Lower lobe of right lung (tissue), 2 donors: ENCODE data around the gene FPR1. TPM values are rescaled to one million over a fixed set of nuclear protein-coding genes. Genes with fewer than 3 reads are reported as not detected.

Source experiments
- ATAC-seq, 2 donors: fragments of 200-7000 bp; cut with Tn5 transposase; one replicate each; pipeline ENCODE4 v1.9.1; 2020 to 2022; ENCODE audit warnings: mild to moderate bottlenecking in 2 of 2, moderate library complexity in 2 of 2
- DNase-seq: peaks from one replicate; pipeline ENCODE4 v3.0.0-alpha.2; 2020
- H3K27ac ChIP-seq: fragments of 200-600 bp; one replicate; pipeline ENCODE4 v1.8.0; 2022
- H3K27me3 ChIP-seq: fragments of 200-600 bp; one replicate; pipeline ENCODE4 v1.8.0; 2022; ENCODE audit warnings: low read depth
- H3K36me3 ChIP-seq: fragments of 200-600 bp; one replicate; pipeline ENCODE4 v1.8.0; 2022; ENCODE audit warnings: mild to moderate bottlenecking
- H3K4me1 ChIP-seq: fragments of 200-600 bp; one replicate; pipeline ENCODE4 v1.8.0; 2022
- H3K4me3 ChIP-seq: fragments of 200-600 bp; one replicate; pipeline ENCODE4 v1.8.0; 2022; ENCODE audit warnings: mild to moderate bottlenecking
- H3K9me3 ChIP-seq: fragments of 200-600 bp; one replicate; pipeline ENCODE4 v1.8.0; 2022
- CTCF ChIP-seq: fragments of 200-600 bp; IDR thresholded peaks from one replicate; pipeline ENCODE4 v1.8.0; 2022; ENCODE audit warnings: antibody characterized with exemption, mild to moderate bottlenecking
- intact Hi-C: fragments of 100-400 bp; cut with DNase I; formaldehyde crosslinking; loops from one replicate; pipeline ENCODE4 v1.11.0; 2022
- total RNA-seq: library from RNA; stranded (reverse); fragmentation: NEBNext Ultra II Directional; extraction: Animal tissue kit (Norgen Biotek cat#: 25700); gene quantifications from one replicate; pipeline ENCODE4 v1.2.1, GENCODE V29; 2021
- donor health status: DM: no; HTN: yes; CAD: no; lungs with severe emphysema.

The FPR1 gene
- total RNA-seq, 1 donor from 2014 or later = 105 TPM

GRCh38 chr19:51704626-51705025 lies 47.1 kb downstream of the FPR1 start:
- DNase-seq (no peak), ATAC-seq (no peak)
- Histone ChIP-seq H3K4me3 (peak overlapping the region; percentile 82), H3K4me1 (peaks cover 29% of the 10 kb centered on the region), H3K9me3 (no peaks in the 10 kb centered on the region), H3K27ac (peak overlapping the region; percentile 95), H3K36me3 (peaks cover 25% of the 10 kb centered on the region), H3K27me3 (no peaks in the 10 kb centered on the region)
- TF ChIP-seq CTCF = no peak
- intact Hi-C loops = no loop called here

- Histone ChIP-seq H3K9me3 (no peaks in the 10 kb centered on the region), H3K4me3 (peak overlapping the region; percentile 82), H3K4me1 (peaks cover 29% of the 10 kb centered on the region), H3K27me3 (no peaks in the 10 kb centered on the region), H3K36me3 (peaks cover 31% of the 10 kb centered on the region), H3K27ac (peak overlapping the region; percentile 95)
- ATAC-seq (peak; percentile 95 to 97), DNase-seq (peak; percentile 99)
- intact Hi-C loops = no loop called here
- peak; percentile 58 for TF ChIP-seq CTCF
Observed at GRCh38 chr19:51703575-51704515, 47.8 kb downstream of the FPR1 start.

GRCh38 chr19:51702825-51703574 lies 48.7 kb downstream of the FPR1 start:
- H3K27ac ChIP-seq = peak overlapping the region; percentile 95

GRCh38 chr19:51702103-51702824 lies 49.4 kb downstream of the FPR1 start:
- intact Hi-C loops = no loop called here
- no peak for TF ChIP-seq CTCF
- H3K4me3 ChIP-seq = peak overlapping the region; percentile 82

More at GRCh38 chr19:51702825-51703574, 48.7 kb downstream of the FPR1 start:
- H3K36me3 ChIP-seq = peaks cover 40% of the 10 kb centered on the region
- no peaks in the 10 kb centered on the region for H3K27me3 ChIP-seq
- DNase-seq (peak; percentile 64), ATAC-seq (peak; percentile 2 to 28)
- intact Hi-C loops = no loop called here
- H3K4me3 ChIP-seq = peak overlapping the region; percentile 82
- TF ChIP-seq CTCF = no peak
- H3K9me3 ChIP-seq = no peaks in the 10 kb centered on the region
- peaks cover 29% of the 10 kb centered on the region for H3K4me1 ChIP-seq

More at GRCh38 chr19:51702103-51702824, 49.4 kb downstream of the FPR1 start:
- Histone ChIP-seq H3K9me3 (no peaks in the 10 kb centered on the region), H3K4me1 (peaks cover 29% of the 10 kb centered on the region), H3K27me3 (no peaks in the 10 kb centered on the region), H3K36me3 (peaks cover 46% of the 10 kb centered on the region), H3K27ac (peak overlapping the region; percentile 95)
- DNase-seq (peak; percentile 89), ATAC-seq (peak; percentile 62 to 75)
